ENCODE data around the gene HTR4.
"Not testable (repeated sequence)": the region's sequence is repeated elsewhere in the genome, so short reads cannot be mapped to it uniquely, and the experiment has no call there.

Gene HTR4

DNA sequence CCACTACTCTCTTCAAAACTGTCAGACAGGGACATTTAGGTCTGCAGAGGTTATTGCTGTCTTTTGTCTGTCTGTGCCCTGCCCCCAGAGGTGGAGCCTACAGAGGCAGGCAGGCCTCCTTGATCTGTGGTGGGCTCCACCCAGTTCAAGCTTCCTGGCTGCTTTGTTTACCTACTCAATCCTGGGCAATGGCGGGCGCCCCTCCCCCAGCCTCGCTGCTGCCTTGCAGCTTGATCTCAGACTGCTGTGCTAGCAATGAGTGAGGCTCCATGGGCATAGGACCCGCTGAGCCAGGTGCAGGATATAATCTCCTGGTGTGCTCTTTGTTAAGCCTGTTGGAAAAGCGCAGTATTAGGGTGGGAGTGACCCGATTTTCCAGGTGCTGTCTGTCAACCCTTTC, 19.4 kb upstream of the HTR4 start:
- not testable (repeated sequence) for DNase-seq (ENCODE audit: low read depth); H3K4me3 ChIP-seq (ENCODE audit: low read depth, low read length)

DNA sequence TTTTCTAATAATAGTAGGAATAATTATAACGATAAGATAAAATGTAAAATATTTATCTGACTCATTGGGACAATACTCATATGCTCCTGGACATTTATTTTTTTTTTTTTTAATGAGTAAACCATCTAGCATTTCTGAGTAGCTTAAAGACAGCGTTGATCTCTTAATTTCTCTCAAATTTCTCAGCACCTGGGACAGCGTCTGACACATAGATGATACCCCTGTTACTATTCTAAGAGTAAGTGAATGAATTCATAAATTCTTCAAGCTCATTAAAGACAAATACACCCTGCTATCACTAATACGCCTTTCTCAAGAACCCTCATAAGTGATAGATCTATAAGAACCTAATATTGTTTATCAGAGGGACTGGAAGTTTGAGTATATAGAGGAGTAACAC, 12.0 kb upstream of the HTR4 start:
- no peak for DNase-seq (ENCODE audit: low read depth)
- no peak overlapping the region for H3K4me3 ChIP-seq (ENCODE audit: low read depth, low read length)

DNA sequence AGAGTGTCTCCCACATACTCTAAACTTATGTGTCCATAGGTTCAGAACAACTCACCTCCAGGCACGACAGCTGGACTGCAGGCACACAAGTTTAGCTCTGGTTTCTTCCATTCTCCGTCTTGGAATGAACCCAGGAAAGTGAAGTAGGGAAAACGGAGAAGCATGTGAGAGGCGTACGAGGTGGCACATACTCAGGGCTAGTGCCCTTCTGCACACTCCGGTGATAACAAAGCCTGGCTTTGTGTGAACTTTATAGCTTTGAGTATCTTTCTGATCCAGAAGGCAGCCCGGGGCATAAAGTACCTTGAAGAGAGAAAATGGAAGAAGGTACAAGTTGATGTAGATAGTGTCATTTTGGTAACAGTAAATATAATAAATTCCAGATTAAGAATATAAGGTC, 11.1 kb upstream of the HTR4 start:
- H3K4me3 ChIP-seq (ENCODE audit: low read depth, low read length), result no peak overlapping the region
- DNase-seq (ENCODE audit: low read depth), result no peak

DNA sequence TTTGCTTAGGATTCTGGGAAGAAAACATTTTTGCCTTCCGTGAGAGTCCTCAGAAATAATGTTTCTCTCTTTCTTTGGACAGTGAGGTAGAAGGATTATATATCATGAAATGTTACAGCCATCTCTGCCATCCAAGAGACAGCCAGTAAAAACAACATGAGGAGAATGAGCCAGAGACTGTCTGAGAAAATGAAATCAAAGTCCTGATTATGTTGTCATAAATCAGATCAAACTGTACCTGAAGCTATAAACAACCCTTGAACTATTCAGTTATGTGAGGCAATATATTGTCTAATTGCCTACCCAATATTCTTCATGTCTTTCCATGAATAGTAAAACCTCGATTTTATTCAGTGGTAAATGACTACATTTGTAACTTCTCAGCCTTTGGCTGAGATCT, 9.2 kb upstream of the HTR4 start:
- no peak overlapping the region for H3K4me3 ChIP-seq (ENCODE audit: low read depth, low read length)
- DNase-seq (ENCODE audit: low read depth), result no peak

DNA sequence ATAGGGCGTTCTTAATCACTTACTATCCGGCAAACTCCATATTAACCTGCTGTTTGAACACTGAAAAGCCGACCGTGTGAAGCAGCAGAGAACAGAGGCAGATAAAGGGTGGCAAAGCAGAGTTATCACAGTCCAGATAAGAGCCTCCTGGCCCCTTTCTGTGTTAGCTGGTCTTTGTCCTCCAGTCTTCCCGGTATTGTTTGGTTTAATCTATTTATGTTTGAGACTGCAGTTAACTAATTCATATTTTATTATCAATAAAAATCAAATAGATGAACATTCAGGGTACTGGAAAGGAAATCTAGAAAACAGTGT, 6.0 kb upstream of the HTR4 start:
- no peak overlapping the region for H3K4me3 ChIP-seq (ENCODE audit: low read depth, low read length)

DNA sequence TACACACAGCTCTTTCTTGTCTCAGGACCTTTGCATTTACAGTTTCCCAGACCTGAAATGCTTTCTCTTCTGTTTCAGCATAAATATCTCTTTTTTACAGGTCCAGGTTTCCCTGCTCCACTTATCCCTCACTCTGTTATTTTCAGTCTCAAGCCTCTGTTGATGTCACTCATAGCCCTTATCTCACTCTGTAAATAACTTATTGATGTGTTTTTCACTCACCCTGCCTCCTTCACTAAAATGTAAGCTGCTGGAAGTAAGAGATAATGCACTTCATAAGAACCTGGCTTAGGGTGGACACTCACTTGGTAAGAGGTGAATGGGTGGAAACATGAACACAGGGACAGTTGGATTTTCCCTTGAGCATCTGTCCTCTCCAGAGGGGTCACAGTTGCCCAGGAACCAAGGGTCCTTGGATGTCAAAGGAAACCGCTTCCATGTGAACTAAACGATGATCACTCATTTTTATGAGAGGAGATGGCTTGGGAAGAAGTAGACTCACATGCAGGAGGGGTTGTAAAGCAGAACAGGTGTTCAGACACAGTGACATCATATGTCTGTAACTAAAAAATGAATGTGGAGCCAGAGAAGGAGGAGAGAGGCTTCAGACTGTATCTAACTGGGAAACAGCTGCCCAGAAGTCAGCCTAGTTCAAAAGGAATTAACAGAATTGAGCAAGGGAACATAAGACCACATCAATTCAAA, 5.5 kb upstream of the HTR4 start:
- DNase-seq (ENCODE audit: low read depth), result no peak
- no peak overlapping the region for H3K4me3 ChIP-seq (ENCODE audit: low read depth, low read length)

More for the DNA sequence above, 6.0 kb upstream of the HTR4 start:
- no peak for DNase-seq (ENCODE audit: low read depth)

DNA sequence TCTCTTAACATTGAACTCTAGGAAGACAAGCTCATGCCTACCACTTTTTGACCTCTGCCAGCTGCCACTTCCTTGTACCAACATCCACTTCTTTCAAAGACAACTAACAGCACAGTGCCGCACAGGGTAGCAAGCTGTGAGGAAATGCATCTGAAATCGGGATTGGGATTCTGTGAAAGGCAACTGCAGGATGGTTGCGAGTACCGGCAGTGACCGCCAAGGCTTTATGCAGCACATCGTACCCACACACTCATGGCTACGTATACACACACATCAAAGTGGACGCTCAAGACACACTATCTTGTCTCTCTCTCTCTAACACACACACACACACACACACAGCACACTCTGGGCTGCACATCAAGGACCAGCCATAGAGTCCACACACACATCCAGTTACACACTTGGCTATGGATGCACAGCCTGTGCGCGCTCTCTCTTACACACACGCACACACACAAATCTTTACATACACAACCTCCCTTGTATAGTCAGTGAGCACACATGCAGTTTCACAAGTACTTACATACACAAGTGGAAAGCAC, 964 bp downstream of the HTR4 start:
- H3K4me3 ChIP-seq (ENCODE audit: low read depth, low read length), result no peak overlapping the region
- no peak for DNase-seq (ENCODE audit: low read depth)

DNA sequence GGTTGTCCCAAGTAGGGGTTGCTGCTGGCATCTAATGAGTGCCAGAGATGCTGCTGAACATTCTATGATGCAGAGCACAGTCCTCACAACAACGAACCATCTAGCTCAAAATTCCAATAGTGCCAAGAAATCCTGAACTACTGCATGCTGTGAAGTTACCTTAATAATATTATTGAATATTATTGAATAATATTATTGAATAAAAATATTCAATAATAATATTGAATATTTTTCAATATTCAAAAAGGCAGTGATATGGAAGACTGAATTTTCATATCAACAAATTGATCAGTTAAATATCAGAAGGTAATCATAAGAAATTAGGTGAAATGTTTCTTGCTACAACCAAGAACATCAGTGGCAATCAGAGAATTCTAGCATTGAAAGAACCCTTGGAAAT, 2.8 kb downstream of the HTR4 start:
- DNase-seq (ENCODE audit: low read depth), result no peak
- no peak overlapping the region for H3K4me3 ChIP-seq (ENCODE audit: low read depth, low read length)

DNA sequence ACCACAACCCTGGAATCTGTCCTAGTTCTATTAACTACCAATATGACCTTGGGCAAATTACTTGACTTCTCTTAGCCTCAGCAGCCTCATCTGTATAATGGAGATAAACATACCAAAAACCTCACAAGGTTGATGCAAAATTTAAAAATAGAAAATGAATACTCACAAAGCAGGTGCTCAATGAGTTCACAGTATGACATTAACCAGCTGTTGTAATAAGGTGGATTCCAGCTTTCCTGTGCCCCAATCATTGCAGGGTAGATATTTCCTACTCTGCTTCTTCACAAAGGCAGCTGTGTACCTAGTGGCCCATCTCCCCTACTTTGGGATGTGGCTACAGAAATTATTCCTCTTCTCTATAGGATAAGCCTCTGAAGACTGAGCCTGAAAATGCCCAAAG, 8.8 kb downstream of the HTR4 start:
- DNase-seq (ENCODE audit: low read depth), result no peak
- H3K4me3 ChIP-seq (ENCODE audit: low read depth, low read length), result no peak overlapping the region

DNA sequence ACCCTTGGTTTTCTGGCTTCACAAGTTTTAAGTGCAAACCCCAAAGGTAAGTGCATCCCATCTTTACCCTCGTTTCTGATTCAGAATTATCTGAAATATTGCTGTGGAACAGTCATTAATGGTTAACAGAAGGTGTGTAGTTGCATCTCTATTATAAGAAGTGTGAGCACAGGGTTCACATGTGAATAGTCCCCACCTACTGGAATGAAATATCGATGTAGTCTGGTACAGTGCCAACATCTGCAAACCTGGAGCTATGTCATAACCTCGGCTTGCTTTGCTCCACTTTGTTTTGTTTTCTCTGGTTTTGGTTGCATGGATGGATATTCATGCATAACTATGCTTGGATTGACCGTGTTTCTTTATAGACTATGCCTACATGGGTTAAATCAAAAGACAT, 12.6 kb downstream of the HTR4 start:
- no peak overlapping the region for H3K4me3 ChIP-seq (ENCODE audit: low read depth, low read length)
- DNase-seq (ENCODE audit: low read depth), result no peak

DNA sequence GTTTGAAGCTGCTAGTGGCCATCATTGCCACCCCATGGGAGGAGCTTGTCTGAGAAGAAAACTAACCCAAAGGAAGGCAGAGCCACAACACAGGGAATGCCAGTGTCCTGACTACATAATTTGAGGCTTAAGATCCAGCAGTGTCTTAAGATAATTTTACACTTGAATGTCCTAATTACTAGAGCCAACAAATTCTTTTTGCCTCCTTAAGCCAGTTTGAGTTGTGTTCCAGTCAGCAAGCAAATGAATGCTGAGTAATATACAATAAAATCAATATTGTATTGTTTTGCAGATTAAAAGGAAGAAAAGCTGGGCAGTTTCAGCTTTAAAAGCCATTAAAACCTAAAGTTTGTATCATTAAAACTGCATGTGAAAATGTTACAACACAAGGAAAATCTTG, 13.9 kb downstream of the HTR4 start:
- DNase-seq (ENCODE audit: low read depth), result no peak
- H3K4me3 ChIP-seq (ENCODE audit: low read depth, low read length), result no peak overlapping the region

DNA sequence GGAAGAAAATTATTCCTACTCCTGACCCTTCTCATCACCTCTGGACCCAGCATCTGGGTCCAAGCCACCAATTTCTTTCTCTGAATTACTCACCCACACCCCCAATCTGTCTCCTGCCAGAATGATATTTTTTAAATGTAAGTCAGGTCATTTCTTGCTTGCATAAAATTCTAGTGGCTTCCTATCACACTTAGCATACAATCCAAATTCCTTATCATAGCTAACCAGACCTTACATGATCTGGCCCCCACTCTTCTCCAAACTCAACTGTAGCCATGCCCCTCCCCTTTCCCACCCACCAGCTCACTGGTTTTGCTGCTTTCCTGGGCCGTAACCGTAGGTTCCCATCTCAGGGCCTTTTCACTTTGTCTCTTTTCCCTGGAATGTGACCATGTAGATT, 15.2 kb downstream of the HTR4 start:
- H3K4me3 ChIP-seq (ENCODE audit: low read depth, low read length), result no peak overlapping the region
- no peak for DNase-seq (ENCODE audit: low read depth)

DNA sequence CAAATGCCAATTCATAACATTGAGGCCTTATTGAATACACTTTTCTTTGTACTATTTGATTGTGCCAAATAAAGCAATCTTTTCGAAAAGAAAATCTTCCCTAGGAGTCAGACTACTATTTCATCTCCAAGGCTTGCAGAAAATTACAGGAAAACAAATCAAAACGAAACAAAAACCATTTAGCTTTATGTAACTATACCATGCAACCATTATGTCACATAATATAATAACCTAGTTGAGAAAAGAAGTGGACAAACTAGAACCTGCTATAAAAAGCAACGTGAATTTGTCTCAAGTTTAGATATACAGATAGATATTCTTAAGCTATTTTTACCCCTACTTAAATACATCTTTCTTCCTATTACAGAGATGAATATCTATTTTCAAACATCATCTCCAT, 18.0 kb downstream of the HTR4 start:
- DNase-seq (ENCODE audit: low read depth), result no peak
- H3K4me3 ChIP-seq (ENCODE audit: low read depth, low read length), result no peak overlapping the region

DNA sequence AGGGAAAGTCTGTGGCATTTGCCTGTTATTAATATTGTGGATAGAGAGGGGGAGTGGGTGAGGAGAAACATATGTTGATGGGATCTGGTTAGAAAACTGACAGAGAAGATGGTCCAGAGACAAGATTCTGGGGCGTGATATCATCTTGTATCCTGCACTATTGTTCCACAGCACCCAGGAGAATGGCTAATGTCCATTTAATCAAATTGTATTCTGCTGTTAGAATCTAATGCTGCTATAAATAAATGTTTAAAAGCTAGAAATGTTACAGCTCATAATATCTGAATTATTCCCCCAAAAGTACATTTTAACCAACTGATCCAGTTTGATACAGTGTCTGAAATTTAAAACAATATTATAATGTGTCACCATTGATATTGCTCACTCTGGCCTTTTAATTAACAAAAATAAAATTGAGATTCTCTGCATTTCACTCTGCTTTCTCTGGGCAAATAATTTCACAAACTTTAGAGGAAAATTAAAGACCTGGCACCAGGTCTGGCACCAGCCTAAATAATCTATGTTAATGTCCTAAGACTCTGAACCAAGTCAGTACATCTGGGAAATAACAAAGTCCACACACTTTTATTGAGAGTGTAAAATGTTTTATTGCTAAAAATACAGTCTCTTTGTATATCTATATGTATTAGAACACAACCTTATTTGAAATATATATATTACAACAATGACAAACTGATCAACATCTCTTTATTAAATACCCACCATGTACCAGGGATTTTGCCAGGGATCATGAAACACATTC, 18.8 kb downstream of the HTR4 start:
- no peak overlapping the region for H3K4me3 ChIP-seq (ENCODE audit: low read depth, low read length)
- DNase-seq (ENCODE audit: low read depth), result no peak

DNA sequence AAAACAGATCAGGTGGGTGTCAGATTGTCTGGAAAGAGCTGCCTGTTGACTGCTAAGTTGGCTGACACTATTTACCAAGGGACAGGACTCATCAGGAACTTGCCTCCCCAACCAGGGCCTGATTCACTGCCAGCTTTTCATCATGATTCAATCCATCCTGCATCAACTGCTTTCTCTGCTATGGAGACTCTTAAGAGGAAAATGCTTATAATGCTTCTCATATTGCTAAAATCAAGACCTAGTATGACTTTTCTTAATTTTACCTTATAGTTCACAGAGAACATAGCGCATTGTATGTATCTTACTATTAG, 21.3 kb downstream of the HTR4 start:
- no peak for DNase-seq (ENCODE audit: low read depth)
- H3K4me3 ChIP-seq (ENCODE audit: low read depth, low read length), result no peak overlapping the region

DNA sequence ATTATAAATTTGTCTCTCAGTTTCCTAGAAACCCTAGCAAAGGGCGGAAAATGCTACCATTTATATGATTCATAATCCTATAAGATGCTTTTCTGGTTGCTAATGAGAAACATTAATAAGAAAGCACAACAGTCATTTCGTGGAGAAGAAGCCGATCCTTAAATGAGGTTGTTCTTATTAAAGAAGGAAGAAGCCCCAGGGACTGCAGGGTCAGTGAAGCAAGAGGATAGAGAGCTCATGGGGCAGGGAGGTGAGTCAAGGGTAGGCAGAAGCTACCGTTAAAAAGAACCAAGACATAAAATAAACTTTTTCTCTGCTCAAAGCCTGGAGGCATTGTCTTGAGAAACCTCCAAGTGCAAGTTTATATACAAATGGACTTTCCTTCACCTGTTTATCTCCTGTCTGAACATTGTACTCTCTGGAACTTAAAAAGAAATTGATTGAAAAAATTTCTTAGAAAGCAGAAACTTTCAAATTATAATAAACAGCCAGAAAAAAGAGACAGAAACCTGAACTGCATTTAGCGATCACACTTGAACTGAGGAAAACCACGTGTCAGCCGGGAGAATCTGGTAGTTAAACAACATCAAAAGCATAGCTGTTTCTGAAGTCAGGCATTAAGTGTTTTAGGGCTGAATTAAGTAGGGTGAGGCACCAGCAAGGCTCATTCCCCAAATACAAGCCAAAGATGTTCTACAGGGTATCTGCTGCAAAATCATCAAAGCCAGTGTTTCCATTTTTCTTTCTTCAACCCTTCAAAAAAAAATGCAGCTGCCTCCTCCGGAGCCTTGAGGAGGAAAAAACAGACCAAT, 21.9 kb downstream of the HTR4 start:
- DNase-seq (ENCODE audit: low read depth), result no peak
- no peak overlapping the region for H3K4me3 ChIP-seq (ENCODE audit: low read depth, low read length)

DNA sequence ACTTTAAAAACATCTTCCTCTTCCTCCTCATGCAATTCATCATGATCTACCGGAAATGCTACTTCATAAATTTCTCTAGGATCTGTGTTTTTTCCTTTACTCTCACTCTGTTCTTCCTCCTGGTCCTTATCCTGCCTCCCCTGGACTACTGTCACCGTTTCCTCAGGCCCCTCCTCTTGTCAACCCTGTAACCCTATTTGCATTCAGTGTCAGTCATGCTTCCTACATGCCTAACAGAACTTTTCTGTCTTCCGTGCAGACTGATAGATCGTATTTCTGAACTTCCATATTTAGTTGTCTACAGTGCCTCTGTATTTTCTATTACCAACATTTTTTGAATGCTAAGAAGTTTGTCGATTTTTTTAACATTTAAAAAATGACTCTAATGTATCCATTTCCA, 27.3 kb downstream of the HTR4 start:
- H3K4me3 ChIP-seq (ENCODE audit: low read depth, low read length), result no peak overlapping the region
- DNase-seq (ENCODE audit: low read depth), result no peak

DNA sequence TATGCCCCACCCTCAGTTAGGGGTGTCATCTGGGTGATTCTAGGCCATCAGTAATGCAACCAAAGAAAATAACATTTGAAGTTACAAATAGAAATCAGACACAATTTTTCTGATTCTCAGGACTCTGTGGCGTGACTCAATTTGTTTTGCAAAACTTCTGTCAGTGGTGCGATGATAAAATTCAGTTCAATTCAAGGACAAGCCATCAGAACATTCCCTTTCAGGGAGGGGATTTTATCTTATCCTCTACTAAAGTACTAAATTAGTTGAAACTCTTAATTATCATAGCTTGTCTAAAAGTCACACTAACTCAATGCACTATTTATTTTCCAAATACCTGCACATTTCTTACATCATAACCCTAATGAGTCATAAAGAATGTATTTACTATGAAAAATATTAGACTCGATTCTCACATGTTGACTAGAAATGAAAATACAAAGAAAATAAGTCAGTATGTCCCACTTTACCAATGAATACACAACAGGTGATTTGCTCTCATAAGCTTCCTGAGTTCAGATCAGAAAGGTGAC, 28.2 kb downstream of the HTR4 start:
- no peak overlapping the region for H3K4me3 ChIP-seq (ENCODE audit: low read depth, low read length)
- no peak for DNase-seq (ENCODE audit: low read depth)

DNA sequence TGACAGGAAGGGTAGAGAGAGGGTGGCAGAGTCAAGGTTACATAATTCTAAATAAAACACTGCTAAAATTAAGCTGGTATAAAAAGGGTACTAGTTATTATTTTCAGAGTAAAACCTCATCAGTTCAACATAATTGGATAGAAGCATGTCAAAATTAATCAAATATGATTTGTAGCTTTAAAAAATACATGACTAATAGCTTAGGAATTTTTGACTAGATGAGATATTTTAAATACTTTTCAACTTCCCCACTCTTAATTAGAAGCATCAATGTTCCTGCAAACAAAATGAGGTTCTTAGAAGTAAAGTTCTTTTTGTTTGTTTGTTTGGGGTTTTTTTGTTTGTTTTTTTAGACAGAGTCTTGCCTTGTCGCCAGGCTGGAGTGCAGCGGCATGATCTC, 29.1 kb downstream of the HTR4 start:
- no peak overlapping the region for H3K4me3 ChIP-seq (ENCODE audit: low read depth, low read length)
- DNase-seq (ENCODE audit: low read depth), result no peak

DNA sequence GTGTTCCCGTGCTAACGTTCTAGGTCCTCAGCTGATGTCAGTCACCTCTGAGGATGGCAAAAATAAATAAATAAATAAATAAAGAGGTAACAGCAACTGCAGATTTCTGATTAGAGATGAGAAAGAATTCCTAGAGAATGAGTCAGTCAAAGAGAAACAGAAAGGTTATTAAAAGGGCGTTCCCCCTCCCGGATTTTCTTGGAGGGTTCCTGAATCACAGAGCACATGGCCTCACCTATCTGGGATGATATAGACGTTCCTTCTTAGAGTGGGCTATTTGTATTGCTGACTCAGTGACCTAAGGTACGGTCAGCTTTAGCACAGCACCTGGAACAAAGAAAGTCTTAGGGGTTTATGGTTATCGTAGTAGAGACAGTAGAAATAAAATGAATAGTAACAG, 30.6 kb downstream of the HTR4 start:
- H3K4me3 ChIP-seq (ENCODE audit: low read depth, low read length), result no peak overlapping the region
- no peak for DNase-seq (ENCODE audit: low read depth)

Measured in skeletal muscle cell (primary cell).